ENCODE results near the gene FOXO6.

The FOXO6 gene

DNA sequence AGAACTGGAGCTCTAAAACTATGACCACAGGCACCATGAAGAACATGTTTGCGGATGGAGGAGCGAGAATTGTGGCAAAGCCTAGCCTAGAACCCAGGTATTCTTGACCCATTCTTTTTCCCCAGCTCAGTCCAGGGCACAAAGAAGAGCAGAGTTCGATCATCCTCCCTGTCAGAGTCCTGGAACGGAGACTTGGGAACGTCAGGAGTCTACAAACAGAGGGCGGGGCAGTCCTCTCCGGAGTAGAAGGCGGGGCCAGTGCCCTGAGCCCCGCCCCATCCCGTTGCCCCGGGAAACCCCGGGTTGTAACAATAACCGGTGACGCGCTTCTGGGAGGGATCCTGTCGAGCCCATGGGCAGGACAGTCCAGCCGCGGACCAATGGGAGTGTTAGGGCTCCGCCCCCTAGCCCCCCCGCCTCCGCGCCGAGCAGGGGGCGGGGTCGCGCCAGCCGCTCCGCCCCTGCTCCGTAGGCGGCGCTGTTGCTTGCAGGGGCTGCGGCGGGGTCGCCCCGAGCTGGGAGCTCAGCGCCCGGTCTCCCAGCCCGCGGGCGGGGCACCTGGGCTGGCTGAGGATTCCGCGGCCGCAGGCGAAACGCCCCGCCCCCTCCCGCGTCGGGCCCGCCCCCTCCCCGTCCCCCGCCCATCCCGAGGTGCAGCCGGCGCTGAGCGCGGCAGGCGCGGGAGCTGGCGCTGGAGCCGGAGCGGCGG is at the start of gene FOXO6:
TSS of gene FOXO6 (plus strand) at position 649 of the 709 bp plus-strand sequence.
- DNase-seq (ENCODE audit: low spot score): peak; percentile 98

- DNase-seq (ENCODE audit: low spot score): no peak
Observed at GRCh38 chr1:41312991-41313645, 48.1 kb upstream of the FOXO6 start.

DNA sequence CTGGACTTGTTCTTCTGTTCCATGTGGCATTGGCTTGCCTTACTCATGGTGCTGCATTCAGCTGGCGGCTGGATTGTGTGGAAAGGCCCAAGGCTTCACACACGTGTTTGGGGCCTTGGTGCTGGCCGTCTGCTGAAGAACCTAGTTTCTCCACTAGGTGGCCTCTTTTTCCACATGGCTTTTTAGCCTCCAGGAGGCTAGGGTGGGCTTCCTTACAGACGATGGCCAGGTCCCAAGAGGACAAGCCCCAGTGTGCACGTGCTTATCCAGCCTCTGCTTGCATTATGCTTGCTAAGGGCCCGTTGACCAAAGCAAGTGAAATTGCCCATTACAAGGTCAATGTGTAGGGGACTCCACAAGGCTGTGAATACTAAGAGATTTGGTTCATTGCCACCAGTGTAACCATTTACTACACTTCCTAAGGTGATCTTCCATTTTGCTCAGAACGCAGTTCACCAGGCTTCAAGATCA is 47.5 kb upstream of the FOXO6 start:
- no peak for DNase-seq (ENCODE audit: low spot score)

GRCh38 chr1:41314376-41315145 is 46.7 kb upstream of the FOXO6 start:
- no peak for DNase-seq (ENCODE audit: low spot score)

- no peak for DNase-seq (ENCODE audit: low spot score)
Observed at GRCh38 chr1:41315146-41315822, 46.0 kb upstream of the FOXO6 start.

DNA sequence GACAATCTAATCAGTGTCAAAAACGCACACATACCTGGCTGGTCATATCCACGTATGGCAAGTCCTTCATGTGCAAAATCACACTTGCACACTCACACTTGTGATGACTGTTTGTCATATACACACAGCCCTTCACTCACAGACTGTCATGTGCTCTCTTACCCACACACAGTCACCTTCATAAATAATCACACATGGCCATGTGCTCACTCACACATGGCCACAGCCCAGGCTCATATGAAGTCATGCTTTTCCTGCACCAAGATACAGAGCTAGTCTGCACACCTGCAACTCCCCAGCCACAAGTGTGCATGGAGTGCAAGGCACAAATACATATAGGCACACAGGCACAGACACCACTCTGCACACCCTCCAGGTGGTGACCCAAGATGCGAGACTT is 45.4 kb upstream of the FOXO6 start:
- DNase-seq (ENCODE audit: low spot score): no peak

DNA sequence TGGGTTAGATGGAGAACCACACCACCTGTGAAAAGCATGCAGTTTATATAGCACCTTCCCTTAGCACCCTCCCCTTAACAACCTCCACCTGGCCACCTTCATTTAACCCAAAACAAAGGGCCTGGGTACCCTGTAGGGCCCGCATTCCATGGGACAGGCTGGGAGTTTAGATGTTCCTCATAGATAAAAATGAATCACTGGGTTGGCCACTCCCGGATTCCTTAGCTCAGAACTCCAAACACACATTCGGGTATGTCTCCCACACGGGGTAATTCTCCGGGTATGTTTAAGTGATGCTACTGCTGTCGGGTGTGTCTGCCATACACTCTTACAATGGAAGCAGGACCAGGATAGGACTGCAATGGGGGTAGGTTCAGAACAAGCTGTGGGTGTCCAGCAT is 43.9 kb upstream of the FOXO6 start:
- DNase-seq (ENCODE audit: low spot score): no peak

DNA sequence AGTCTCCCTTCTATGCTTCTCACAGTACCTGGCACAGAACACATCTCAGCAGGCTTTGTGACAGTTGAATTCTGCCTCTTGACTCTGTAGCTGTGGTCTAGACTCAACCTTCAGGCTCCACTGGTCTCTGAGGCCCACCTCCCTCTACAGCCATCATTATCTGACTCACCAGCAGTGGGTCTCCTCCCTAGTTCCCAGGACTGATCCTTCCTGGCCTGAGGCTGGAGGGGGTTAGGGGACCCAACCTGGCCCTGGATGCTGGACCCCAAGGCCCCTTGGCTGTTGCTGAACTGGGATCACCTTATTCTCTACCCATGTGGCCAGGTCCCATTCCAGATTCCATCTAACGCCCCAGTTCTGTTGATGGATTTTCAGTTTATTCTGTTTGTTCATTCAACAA is 43.1 kb upstream of the FOXO6 start:
- DNase-seq (ENCODE audit: low spot score): no peak

GRCh38 chr1:41319106-41319755 is 42.0 kb upstream of the FOXO6 start:
- DNase-seq (ENCODE audit: low spot score): no peak

DNA sequence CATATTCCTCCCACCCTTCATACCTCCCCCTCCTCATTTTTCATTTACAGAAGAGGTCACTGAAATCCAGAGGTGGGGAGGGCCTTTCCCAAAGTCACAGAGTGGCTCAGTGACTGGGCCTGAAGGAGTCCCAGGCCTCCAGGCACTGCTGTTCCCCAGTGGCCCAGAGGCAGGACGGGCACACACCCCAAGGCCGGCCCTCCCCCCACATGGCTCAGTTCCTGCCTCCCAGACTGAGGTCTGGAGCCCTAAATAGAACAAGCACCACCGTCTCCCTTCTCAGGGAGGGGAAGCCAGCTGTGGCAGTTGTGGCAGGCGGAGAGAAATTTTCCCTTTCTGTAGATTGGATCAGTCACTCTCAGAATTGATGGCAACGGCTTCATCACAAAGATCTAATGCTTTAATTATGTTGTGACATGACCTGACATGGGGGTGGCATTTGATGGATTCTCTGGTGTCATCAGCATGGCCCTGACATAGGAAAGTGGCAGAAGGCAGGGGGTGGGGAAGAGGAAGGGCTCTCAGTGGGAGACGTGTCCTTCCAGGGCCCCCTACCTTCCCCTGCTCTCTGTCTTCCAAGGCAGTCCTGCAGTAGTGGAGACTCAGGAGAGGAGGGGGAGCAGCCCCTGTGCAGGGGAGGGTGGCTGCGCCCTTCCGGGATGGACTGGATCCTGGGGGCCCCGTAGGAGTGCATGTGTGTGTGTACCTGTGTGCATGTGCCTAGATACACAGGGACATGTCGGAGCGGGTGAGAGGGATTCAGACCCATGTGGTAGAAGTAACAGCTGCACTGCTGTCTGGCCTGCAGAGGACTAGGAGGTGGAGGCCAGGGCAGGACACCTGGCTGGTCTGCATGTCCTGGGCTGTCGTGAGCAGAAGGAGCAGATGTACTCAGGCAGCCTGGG is 41.2 kb upstream of the FOXO6 start:
- DNase-seq (ENCODE audit: low spot score): no peak

- DNase-seq (ENCODE audit: low spot score): no peak
Observed at GRCh38 chr1:41320895-41321676, 40.1 kb upstream of the FOXO6 start.

- DNase-seq (ENCODE audit: low spot score): no peak
Observed at GRCh38 chr1:41322101-41322661, 39.1 kb upstream of the FOXO6 start.

DNA sequence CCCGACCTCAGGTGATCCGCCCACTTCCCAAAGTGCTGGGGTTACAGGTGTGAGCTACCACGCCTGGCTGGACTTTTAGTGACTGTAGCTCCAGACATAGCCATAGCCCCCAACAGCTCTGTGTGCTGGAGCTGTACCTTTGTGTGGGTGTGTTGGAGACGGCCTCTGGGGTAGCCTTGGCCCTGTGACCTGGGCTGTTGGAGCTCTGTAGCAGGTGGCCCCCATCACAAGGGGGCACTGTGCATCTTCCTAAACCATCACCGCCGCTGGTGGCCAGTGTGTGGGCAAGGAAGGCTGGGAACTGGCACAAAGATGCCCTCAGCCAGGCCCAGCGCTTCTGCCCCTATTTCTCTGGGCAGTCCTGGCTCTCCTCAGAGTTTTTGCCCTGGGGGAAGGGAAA is 38.4 kb upstream of the FOXO6 start:
- peak; percentile 41 for DNase-seq (ENCODE audit: low spot score)

DNA sequence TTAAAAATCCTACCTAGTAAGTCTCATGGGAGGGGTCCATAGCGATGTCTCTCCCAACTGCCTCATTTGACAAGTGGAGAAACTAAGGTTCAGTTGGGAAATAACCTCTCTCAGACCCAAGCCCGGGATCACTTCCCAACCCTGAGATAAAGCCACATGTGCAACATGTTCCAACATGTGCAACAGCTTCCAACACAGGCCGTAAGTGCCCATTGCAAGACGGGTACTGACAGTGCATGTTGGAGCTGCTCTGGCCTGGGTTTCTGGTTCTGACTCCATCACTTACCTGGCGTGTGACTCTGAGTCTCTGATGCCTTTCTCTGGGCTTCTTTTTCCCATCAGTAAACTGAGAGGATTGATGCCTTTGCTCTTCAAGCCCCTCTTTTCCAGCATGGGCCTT is 38.0 kb upstream of the FOXO6 start:
- no peak for DNase-seq (ENCODE audit: low spot score)

DNA sequence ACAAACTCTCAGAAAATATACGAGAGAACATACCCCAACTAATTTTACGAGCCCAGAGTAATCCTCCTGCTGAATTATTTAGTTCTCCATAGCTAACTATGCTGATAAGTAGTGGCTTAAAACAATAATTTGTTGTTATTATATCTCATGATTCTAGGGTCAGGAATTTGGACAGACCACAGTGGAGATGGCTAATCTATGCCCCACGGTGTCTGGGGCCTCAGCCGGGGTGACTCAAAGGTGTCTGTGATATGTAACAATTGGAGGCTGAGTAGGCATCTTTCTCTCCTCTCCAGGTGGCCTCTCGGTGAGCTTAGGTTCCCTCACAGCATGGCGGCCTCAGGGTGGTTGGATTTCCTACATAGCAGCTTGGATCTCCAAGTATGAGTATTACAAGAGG is 35.4 kb upstream of the FOXO6 start:
- no peak for DNase-seq (ENCODE audit: low spot score)

- DNase-seq (ENCODE audit: low spot score): no peak
Observed at GRCh38 chr1:41327383-41327999, 33.7 kb upstream of the FOXO6 start.

GRCh38 chr1:41328001-41328615 is 33.1 kb upstream of the FOXO6 start:
- DNase-seq (ENCODE audit: low spot score): no peak

DNA sequence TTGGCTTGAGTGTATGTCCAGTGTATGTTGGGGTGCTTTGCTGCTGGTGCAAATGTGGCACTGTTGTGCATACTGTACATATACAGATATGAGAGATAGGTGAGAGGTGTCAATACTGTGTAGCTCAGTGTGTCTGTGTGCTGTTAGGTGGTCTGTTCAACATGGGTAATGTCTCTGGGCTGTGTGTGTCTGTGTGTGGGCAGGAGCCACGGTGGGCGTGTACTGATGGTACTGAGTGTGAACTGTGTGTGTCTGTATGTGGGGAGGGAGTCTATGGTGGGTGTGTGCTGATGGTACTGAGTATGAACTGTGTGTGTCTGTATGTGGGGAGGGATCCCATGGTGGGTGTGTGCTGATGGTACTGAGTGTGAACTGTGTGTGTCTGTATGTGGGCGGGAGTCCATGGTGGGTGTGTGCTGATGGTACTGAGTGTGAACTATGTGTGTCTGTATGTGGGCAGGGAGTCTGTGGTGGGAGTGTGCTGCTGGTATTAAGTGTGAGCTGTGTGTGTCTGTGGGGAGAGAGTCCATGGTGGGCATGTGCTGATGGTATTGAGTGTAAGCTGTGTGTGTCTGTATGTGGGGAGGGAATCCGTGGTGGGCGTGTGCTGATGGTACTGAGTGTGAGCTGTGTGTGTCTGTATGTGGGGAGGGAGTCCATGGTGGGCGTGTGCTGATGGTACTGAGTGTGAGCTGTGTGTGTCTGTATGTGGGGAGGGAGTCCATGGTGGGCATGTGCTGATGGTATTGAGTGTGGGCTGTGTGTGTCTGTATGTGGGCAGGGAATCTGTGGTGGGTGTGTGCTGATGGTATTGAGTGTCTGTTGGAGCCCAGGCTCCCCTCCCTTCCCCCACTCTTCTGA is 32.2 kb upstream of the FOXO6 start:
- DNase-seq (ENCODE audit: low spot score): no peak
